Fibroblast of skin of right quadriceps (primary cell): Measurements from ENCODE around the gene KRTAP12-4.
"Not testable (repeated sequence)": the region's sequence is repeated elsewhere in the genome, so short reads cannot be mapped to it uniquely, and the experiment has no call there.

Source experiments
- DNase-seq: peaks from one replicate; pipeline ENCODE4 v3.0.0-alpha.2; 2013

The KRTAP12-4 gene, protein sequence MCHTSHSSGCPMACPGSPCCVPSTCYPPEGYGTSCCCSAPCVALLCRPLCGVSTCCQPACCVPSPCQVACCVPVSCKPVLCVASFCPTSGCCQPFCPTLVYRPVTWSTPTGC

DNA sequence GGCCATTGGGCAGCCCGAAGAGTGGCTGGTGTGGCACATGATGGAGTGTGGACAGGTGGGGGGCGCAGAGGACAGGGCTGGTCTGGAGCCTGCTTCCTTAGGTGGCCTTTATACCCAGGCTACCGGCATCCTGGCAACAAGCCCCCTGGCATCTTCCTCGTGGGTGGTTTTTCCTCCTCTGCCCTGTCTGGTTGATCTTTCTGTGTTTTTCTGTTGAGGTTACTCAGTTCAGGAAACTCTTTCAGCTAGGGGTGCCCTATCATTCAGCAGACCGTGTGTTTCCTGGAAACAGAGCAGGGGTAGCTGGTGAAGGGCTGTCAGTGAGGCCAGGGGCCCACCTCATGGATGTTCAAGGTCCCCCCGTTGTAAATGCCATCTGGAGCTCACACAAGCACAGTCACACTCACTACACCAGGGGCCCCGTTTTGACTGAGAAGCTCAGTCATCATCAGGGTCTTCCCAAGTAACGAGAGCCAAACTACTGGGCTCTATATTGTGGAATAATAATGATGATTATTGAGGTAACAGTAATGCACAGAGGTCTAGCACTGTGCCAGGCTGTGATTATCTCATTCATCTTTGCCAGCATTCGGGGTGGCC lies at the start of gene KRTAP12-4:
KRTAP12-4 (minus strand) TSS at position 84 of the 600 bp plus-strand sequence; CDS start at position 39, 45 bp downstream.
- no peak for DNase-seq

DNA sequence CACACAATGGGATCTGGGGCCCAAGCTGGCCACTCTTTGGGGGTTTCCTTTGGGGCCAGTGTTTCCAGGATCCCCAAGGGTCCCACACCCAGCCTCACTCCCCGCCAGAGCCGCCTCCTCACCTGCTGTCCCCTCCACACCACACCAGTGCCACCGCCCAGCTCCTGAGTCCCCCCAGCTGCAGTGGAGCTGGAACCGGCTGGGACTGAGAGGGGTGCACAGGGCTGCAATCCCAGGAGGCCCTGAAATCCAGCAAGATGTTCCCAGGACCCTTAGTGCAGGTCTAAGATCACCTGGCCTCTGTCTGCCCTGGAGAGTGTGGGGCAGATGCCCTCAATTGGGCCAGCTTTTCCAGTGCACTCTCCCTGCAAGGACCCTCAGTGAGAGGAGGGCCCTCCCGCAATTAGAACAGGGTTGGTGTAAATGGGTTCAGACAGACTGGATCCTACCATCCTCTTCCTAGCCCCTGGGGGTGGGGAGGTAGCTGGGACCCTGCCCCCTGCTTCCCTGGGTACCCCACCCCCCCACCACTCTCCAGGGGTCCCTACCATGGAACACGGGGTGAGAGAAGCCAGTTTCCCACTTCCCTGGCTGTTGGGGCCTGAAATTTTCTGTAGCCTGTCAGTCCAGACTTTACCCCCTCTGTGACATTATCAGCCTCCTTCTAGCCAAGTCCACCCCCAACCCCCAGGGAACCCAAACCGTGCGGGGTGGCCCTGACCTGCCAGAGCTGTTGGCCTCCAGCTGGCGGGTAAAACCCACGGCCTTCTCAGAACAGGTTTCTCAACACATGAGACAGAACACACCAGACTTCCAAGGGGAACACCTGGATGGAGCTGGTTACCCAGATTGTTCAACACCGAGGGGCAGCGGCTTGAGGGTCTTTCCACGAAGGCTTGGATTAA lies 49.5 kb upstream of the KRTAP12-4 start:
- DNase-seq, result no peak

DNA sequence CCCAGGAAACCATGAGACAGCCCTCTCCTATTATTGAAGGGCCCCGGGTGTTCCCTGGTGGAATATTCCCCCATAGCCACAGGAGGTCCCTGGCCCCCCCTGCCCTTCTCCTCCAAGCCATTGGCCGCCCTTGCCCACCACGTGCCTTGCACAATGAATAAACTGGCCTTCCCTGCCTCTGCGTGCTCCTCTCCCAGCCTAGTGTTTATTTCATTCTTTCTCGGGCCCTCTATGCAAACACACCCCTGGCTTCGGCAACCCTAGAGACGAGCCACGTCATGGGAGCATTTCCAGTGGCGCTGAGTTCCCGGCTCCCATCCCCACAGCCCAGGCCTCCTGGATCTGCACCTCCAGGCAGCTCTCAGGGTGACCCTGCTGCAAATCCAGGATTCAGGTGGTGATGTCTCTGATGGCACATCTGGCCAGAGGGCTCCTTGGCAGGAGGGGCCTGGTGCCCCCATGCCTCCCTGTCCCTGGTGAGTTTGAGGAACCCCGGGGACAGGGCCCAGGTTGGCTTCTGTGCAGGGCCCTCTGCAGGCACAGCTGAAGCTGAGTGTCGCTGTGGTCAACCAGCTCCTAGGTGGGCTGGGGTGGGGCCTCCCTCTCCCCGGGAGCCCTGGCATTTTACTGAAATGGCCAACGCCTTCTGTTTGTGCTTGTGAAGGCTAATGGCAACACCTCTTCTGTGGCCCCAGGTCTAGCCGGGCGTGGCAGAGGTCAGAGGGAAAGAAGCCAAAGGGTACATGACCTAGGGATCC lies 48.7 kb upstream of the KRTAP12-4 start:
- no peak for DNase-seq

DNA sequence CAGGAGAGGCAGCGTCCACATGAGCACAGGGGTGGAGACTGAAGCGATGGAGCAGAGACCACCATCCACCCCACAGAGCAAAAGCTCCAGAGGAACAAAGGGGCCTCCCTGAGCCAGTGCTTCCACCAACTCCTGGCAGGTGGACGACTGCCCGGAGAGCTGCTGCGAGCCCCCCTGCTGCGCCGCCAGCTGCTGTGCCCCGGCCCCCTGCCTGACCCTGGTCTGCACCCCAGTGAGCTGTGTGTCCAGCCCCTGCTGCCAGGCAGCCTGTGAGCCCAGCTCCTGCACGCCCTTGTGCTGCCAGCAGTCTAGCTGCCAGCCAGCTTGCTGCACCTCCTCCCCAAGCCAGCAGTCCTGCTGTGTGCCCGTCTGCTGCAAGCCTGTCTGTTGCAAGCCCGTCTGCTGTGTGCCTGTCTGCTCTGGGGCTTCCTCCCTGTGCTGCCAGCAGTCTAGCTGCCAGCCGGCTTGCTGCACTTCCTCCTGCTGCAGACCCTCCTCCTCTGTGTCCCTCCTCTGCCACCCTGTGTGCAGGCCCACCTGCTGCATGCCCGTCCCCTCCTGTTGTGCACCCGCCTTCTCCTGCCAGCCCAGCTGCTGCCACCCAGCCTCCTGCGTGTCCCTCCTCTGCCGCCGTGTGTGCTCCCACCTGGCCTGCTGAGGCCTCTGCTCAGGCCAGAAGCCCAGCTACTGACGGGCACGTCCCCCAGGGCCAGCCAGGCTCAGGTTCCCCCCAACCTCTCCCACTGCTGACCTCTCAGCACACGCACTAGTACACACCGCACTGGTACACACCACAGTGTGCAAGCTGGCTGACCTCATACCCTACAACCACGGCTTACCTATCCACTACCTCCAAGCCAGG lies 47.9 kb upstream of the KRTAP12-4 start:
- DNase-seq, result no peak

DNA sequence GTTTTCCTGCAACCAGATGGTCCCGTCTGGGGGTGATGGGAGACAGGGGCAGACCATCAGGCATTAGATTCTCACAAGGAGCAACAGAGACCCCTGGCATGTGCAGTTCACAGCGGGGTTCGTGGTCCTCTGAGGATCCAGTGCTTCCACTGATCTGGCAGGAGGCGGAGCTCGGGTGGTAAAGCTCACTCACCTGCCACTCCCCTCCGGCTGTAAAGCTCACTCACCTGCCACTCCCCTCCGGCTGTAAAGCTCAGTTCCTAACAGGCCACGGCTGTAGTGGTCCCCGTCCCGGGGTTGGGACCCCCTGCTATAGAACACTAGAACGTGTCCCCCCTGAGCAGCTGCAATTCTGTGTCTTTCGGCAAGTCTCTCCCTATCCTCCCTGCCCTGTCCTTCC lies 47.1 kb upstream of the KRTAP12-4 start:
- no peak for DNase-seq

DNA sequence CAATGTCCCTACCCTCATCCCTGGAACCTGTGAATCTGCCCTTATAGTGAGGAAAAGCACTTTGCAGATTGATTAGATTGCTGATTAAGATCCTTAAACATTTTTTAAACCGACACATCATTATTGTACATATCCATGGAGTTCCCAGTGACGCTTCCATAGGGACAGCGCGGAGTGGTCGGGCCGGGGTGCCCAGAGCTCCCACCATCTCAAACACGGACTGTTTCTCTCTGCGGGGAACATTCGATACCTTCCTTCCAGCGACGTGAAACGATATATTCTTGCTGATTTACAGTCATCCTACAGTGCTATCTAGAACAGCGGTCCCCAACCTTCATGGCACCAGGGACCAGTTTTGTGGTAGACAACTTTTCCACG lies 46.6 kb upstream of the KRTAP12-4 start:
- DNase-seq, result no peak

DNA sequence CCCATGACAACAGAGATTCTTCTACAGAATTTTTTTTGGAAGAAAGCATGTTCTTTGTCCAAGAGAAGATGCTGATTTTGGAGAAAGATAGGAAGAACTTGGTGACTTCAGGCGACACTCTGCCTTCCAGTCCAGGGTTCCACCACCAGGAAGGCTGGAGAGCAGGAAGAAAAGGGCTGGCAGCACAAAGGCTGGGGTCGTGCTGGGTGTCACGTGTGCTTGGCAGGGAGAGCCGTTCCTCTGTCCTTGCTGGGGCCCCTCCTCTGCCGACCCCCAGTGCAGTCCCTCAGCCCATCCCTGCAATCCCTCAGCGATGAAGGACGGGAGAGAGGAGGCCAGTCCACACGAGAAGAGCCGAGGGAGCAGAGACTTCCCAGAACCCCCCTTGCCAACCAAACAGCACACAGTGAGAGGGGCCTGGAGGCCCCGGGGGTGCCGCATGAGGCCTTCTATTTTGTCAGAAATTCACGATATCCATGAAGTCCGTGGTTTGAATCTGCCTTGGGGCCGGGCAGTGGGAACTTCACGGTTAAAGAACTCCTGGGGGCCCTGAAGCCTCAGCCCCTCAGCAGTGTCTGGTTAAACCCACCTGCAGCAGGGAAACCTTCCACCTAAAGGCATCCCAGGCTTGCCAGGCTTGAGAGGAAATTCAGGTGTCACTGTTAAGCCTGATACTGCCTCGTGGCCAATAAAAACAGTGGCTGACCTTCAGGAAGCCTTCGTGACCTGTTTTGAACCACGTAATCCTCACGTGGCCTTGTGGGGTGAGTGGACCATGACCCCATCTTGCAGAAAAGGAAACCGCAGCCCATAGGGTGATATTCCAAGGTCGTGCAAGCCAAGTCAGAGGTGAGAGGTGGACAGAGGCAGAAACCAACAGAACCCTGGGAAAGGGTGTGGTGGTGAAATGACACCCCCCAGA lies 45.9 kb upstream of the KRTAP12-4 start:
- DNase-seq, result no peak

DNA sequence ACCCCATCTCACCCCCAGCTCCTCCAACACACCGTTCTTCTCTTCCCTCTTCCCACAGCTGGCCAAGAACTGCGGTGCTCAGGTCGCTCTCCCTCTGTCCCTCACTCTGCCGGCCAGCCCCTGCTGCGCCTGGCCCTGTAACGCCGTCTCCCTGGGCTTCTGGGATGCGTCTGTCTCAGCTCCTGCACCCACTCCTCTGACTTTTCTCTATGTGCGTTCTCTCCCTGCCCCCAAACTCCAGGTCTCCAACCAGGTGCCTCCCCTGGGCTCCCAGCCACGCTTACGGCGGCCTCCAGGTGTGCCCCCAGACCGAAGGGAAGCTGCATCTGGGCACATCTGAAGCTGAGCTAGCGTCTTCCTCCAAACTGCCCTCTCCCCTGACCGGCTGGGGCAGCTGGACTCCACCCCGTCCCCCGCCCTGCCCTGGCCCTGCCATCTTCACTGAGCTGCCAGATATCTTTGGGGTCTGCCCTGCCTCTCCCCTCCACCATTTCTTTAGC lies 45.1 kb upstream of the KRTAP12-4 start:
- DNase-seq, result no peak

DNA sequence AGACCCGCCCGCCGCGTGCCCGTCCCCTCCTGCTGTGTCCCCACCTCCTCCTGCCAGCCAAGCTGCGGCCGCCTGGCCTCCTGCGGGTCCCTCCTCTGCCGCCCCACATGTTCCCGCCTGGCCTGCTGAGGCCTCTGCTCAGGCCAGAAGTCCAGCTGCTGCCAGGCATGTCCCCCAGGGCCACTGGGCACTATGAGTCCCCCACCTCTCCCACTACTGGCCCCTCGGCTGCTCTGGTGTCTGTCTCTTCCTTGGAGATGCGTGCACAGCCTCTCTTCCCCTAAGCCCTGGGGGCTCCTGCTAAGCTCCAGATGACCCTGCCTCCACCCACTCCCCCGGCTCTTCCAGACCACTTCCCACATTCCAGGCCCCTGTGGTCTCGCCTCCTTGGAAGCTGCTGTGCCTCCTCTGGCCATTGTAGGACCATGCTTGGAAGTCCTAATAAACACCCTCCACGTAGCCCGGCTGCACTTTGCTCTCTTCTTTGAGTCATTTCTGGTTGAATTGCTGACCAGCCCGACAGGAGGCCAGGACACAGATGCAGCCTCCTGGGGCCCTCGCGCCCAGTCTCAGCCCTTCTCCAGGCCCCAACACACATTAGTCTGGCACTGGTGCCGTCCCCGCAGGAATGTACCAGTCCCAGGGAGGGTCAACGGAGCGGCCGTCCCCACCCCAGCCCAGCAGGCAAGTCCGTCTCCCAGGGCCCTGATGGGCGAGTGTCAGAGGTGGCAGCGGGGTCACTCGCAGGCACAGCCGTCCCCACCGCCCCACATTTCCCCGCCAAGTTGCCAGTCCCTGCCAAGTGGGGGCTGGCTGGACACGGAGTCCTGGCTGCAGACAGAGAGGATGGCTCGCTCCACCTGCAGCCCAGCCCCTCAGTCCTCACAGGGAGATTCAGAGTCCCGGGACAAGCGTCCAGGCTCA lies 43.6 kb upstream of the KRTAP12-4 start:
- no peak for DNase-seq

DNA sequence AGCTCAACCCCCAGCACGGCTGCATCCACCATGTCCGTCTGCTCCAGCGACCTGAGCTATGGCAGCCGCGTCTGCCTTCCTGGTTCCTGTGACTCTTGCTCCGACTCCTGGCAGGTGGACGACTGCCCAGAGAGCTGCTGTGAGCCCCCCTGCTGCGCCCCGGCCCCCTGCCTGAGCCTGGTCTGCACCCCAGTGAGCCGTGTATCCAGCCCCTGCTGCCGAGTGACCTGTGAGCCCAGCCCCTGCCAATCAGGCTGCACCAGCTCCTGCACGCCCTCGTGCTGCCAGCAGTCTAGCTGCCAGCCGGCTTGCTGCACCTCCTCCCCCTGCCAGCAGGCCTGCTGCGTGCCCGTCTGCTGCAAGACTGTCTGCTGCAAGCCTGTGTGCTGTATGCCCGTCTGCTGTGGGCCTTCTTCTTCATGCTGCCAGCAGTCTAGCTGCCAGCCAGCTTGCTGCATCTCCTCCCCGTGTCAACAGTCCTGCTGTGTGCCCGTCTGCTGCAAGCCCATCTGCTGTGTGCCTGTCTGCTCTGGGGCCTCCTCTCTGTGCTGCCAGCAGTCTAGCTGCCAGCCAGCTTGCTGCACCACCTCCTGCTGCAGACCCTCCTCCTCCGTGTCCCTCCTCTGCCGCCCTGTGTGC lies 42.8 kb upstream of the KRTAP12-4 start, which contains the start of gene KRTAP10-12:
KRTAP10-12 (plus strand) TSS at position 1 of the 639 bp plus-strand sequence; CDS start at position 31, 30 bp downstream.
- DNase-seq, result not testable (repeated sequence)

DNA sequence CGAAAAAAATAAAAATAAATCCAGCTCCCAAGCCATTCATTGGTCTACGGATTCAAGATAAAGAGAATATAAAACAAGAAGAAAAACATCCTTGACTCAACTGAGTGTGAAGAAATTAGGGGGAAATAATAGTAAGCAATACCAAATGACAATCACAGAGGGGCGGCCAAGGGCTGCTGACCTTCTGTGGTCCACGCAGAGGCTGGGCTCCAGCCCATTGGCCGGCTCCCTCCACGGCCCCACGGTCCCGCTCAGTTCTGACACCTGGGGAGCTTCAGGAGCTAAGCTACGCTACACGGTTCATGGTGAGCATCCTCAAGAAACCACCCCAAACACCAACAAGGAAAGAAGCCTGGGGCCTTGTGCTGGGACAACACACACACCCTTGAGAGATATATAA lies 42.1 kb upstream of the KRTAP12-4 start:
- no peak for DNase-seq

DNA sequence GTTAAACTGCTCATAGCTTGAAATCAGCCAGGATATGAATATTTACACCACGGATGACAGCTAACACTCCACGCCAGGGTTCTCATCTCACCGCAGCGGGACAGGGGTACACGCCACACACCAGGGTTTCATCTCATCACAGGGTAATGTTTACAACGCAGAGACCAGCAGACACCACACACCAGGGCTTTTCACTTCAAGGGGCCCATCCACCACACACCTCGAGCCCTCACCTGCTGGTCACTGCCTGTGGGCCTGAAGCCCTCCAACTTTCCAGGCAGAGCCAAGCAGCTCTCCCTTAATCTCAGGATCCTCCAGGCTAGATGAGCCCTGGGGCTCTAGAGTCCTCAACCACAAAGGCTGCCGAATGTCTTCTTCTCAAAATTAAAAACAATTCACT lies 41.2 kb upstream of the KRTAP12-4 start:
- no peak for DNase-seq

DNA sequence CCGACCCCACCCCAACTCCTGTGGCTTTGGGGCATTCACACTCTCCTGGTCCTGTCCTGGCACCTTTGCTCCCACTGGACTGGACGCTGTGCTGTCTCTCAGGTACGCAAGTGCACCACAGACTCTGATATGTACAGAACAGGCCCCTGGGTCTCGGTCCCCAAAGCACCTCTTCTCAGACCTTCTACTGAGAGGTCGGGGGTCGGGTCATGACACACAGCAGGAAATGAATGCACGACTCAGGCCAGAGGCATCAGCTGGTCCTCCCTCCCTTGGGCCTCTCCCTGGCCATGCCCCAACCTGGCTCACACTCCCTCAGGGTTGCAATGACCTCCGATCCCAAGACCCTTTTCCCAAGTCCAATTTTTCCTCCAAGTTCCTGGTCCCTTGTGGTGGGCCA lies 40.7 kb upstream of the KRTAP12-4 start:
- no peak for DNase-seq

DNA sequence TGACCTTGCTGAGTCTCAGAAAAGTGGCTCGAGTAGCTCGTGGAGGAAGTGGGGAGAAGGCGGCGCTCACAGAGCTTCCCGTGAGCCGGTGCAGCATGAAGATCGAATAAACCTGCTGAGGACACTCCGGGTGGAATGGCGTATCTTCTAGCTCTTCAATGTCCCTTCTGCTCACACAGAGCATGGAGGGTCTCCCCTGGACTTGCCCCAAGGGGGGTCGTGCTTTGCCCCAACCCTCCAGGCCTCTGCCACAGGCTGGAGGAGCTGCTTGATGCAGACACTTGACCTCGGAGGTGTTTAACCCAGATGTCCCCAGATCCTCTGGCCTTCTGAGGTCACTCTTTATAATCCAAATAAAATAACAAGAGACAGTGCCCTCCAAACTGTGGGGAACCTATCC lies 40.3 kb upstream of the KRTAP12-4 start:
- no peak for DNase-seq

DNA sequence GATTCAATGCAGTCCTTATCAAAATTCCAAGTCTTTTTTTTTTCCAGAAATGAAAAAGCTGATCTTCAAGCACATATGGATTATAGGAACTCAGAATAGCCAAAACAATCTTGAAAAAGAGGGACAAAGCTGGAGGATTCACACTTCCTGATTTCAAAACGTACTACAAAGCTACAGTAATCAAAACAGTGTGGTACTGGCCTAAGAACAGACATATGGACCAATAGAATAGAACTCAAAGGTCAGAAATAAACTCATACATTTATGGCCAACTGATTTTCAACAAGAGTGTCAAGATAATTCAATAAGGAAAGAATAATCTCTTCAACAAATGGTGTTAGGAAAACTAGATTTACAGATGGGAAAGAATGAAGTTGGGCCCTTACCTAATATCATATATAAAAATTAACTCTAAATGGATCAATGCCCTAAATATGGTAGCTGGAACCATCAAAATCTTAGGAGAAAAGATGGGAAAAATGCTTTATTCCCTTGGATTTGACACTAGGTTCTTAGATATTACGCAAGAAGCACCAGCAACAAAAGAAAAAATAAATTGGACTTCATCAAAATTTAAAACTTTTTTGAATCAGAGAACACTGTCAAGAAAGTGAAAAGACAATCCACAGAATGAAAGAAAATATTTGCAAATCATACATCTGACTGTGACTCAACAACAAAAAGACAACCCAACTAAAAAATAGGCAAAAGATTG lies 38.5 kb upstream of the KRTAP12-4 start:
- DNase-seq, result no peak

DNA sequence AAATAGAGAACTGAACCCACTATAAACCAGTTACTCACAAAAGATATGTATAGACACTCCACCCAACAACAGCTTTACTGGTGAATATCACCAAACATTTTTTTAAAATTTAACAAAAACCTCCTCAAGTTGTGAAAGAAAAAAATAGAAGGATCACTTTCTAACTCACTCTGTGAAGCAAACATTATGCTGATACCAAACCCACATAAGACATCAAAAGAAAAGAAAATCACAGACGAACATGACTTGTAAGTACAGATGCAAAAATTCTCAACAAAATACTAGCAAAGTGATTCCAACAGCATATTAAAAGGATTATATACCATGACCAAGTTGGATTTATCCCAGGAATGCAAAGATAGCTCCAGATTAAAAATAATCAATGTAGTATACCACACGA lies 37.2 kb upstream of the KRTAP12-4 start:
- DNase-seq, result no peak

DNA sequence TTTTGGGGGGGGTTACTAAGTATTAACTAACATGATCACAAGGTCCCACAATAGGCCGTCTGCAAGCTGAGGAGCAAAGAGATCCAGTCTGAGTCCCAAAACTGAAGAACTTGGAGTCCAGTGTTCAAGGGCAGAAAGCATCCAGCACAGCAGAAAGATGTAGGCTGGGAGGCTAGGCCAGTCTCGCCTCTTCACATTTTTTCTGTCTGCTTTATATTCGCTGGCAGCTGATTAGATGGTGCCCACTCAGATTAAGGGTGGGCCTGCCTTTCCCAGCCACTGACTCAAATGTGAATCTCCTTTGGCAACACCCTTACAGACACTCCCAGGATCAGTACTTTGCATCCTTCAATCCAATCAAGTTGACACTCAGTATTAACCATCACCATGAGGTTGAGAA lies 35.3 kb upstream of the KRTAP12-4 start:
- not testable (repeated sequence) for DNase-seq

DNA sequence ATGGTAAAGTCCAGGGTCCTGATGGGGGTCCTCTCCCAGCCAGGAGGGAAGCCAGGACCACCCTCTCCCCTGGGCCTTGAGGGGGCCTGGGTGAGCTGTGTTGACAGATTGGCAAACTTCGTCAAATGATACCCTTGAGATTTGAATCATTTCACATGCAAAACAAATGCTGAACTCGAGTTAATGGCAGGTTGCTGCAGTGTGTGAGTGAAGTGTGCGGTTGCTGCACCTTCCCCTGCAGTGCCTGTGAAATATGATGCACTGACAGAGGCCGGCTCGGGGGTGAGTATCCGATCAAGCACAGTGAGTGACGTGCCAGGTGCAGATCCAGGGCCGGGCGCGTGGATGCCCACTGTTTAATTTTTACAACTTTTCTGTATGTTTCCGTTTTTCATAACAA lies 33.2 kb upstream of the KRTAP12-4 start:
- DNase-seq, result no peak
